Spleen (tissue), 7 donors: Measurements from ENCODE around the gene CACNG1.

Experiments
- CTCF ChIP-seq, 11 experiments: fragments of 200-600 bp in 7 of 11; fragments of 450-650 bp in 4 of 11; sonication (generic) in 4 of 11; IDR thresholded peaks in 8 of 11; conservative IDR thresholded peaks in 3 of 11; 1 replicate in 7 of 11; 2 replicates in 4 of 11; pipeline versions ENCODE4 v1.4.0 to v1.8.0; 2016 to 2021; ENCODE audit warnings: antibody characterized with exemption in 11 of 11, inconsistent platforms in 4 of 11, mild to moderate bottlenecking in 1 of 11
- POLR2A ChIP-seq, 3 donors: fragments of 450-650 bp; IDR thresholded peaks; one replicate each; pipeline ENCODE4 v1.5.1; 2017; ENCODE audit warnings: antibody characterized with exemption in 3 of 3, mild to moderate bottlenecking in 1 of 3
- POLR2AphosphoS5 ChIP-seq, 3 donors: sonication (generic); formaldehyde crosslinking; IDR thresholded peaks; one replicate each; pipeline ENCODE4 v1.5.1; 2017; ENCODE audit warnings: antibody characterized with exemption in 3 of 3
- donor health status: DM: no; HTN: no; CAD: no; lungs with moderate emphysema.
- donor health status: DM: no; HTN: no; CAD: no.
- donor health status: DM: no; HTN: no; CAD: no.

GRCh38 chr17:67078292-67078691 is 33.9 kb downstream of the CACNG1 start:
- TF ChIP-seq CTCF (IDR thresholded peaks at IDR 0.05 in 8 of 11, conservative IDR thresholded peaks at IDR 0.05 in 3 of 11) (no peak), POLR2A (IDR thresholded peaks at IDR 0.05) (no peak), POLR2AphosphoS5 (IDR thresholded peaks at IDR 0.05) (peak in 1 of 3 donors; percentile 14)
